Mucosa of descending colon (tissue), 3 donors: ENCODE measurements around the gene ZNF273. TPM values are rescaled to one million over a fixed set of nuclear protein-coding genes. Genes with fewer than 3 reads are reported as not detected.

Experiments used
- ATAC-seq: fragments of 200-7000 bp; cut with Tn5 transposase; one replicate; pipeline ENCODE4 v1.9.1; 2020; ENCODE audit warnings: mild to moderate bottlenecking, moderate library complexity
- DNase-seq, 3 donors: peaks; one replicate each; pipeline ENCODE4 v3.0.0-alpha.2; 2020
- H3K36me3 ChIP-seq: fragments of 200-600 bp; one replicate; pipeline ENCODE4 v1.8.0; 2021; ENCODE audit warnings: low read depth, mild to moderate bottlenecking
- H3K4me1 ChIP-seq: fragments of 200-600 bp; one replicate; pipeline ENCODE4 v1.8.0; 2021; ENCODE audit warnings: low read depth, mild to moderate bottlenecking
- H3K4me3 ChIP-seq: fragments of 200-600 bp; one replicate; pipeline ENCODE4 v1.8.0; 2021; ENCODE audit warnings: mild to moderate bottlenecking
- H3K9me3 ChIP-seq: fragments of 200-600 bp; one replicate; pipeline ENCODE4 v1.8.0; 2021; ENCODE audit warnings: mild to moderate bottlenecking
- CTCF ChIP-seq: fragments of 200-600 bp; IDR thresholded peaks from one replicate; pipeline ENCODE4 v1.8.0; 2022; ENCODE audit warnings: antibody characterized with exemption, mild to moderate bottlenecking
- intact Hi-C, 2 donors: fragments of 100-400 bp; cut with DNase I in 1 of 2; cut with micrococcal nuclease in 1 of 2; formaldehyde crosslinking; loops; one replicate each; pipeline versions ENCODE4 v1.11.0 to v1.11.1; 2022; cut with DNase I, micrococcal nuclease
- total RNA-seq, 3 donors: library from RNA; stranded (reverse); fragmentation: NEBNext Ultra II Directional in 2 of 3; extraction: Animal tissue kit (Norgen Biotek cat#: 25700) in 2 of 3; gene quantifications; one replicate each; pipeline versions ENCODE4 v1.2.1 to v1.2.4, GENCODE V29; 2021 to 2023
- donor health status: DM: no; HTN: no; CAD: no; lungs with moderate emphysema.
- donor health status: DM: no; HTN: no; CAD: no.
- donor health status: DM: no; HTN: yes; CAD: no.

Gene ZNF273
- total RNA-seq, 3 donors from 2014 or later: 6.5 to 7.6 (median 6.9) TPM

GRCh38 chr7:64867863-64868440 lies 35.1 kb upstream of the ZNF273 start:
- Histone ChIP-seq H3K36me3 (no peaks in the 10 kb centered on the region), H3K9me3 (no peaks in the 10 kb centered on the region), H3K4me1 (no peaks in the 10 kb centered on the region), H3K4me3 (no peak overlapping the region)
- TF ChIP-seq CTCF: no peak
- no peak for ATAC-seq
- intact Hi-C loops: no loop called here
- DNase-seq: no peak

GRCh38 chr7:64868499-64868898 lies 34.6 kb upstream of the ZNF273 start:
- Histone ChIP-seq H3K9me3 (no peaks in the 10 kb centered on the region), H3K4me3 (no peak overlapping the region), H3K36me3 (no peaks in the 10 kb centered on the region), H3K4me1 (no peaks in the 10 kb centered on the region)
- no peak for TF ChIP-seq CTCF
- ATAC-seq (no peak), DNase-seq (no peak)
- intact Hi-C loops: no loop called here

GRCh38 chr7:64869121-64869725 lies 33.9 kb upstream of the ZNF273 start:
- ATAC-seq: no peak
- DNase-seq: no peak
- TF ChIP-seq CTCF: no peak
- Histone ChIP-seq H3K9me3 (no peaks in the 10 kb centered on the region), H3K36me3 (no peaks in the 10 kb centered on the region), H3K4me1 (no peaks in the 10 kb centered on the region), H3K4me3 (no peak overlapping the region)
- intact Hi-C loops: no loop called here

GRCh38 chr7:64869912-64870562 lies 33.0 kb upstream of the ZNF273 start:
- intact Hi-C loops: no loop called here
- TF ChIP-seq CTCF: no peak
- H3K4me1 ChIP-seq: no peaks in the 10 kb centered on the region
- no peaks in the 10 kb centered on the region for H3K9me3 ChIP-seq
- no peaks in the 10 kb centered on the region for H3K36me3 ChIP-seq
- no peak overlapping the region for H3K4me3 ChIP-seq
- DNase-seq (no peak), ATAC-seq (no peak)

- Histone ChIP-seq H3K9me3 (no peaks in the 10 kb centered on the region), H3K4me3 (no peak overlapping the region), H3K4me1 (no peaks in the 10 kb centered on the region), H3K36me3 (no peaks in the 10 kb centered on the region)
- intact Hi-C loops: no loop called here
- no peak for ATAC-seq
- no peak for TF ChIP-seq CTCF
- no peak for DNase-seq
These were observed 32.4 kb upstream of the ZNF273 start for GRCh38 chr7:64870656-64871055.
